Stimulated activated CD4-positive, alpha-beta T cell treated with anti-CD3 and anti-CD28 coated beads, Interleukin-2, amount 100 ng/mL, for 24 hours (primary cell): Measurements from ENCODE around the gene PNLIPRP2.

Experiments used
- DNase-seq, 2 donors: peaks; one replicate each; pipeline ENCODE4 v3.0.0-alpha.2; 2020

PNLIPRP2 gene

GRCh38 chr10:116657863-116658551, 37.3 kb downstream of the PNLIPRP2 start:
- DNase-seq = no peak

GRCh38 chr10:116659049-116659670, 38.4 kb downstream of the PNLIPRP2 start:
- no peak for DNase-seq

- no peak for DNase-seq
These were observed 40.1 kb downstream of the PNLIPRP2 start for GRCh38 chr10:116660860-116661259.

GRCh38 chr10:116663342-116663741, 42.6 kb downstream of the PNLIPRP2 start:
- DNase-seq = no peak

GRCh38 chr10:116664631-116665030, 43.9 kb downstream of the PNLIPRP2 start:
- DNase-seq = no peak

GRCh38 chr10:116665541-116666125, 44.9 kb downstream of the PNLIPRP2 start:
- no peak for DNase-seq

GRCh38 chr10:116667484-116667883, 46.7 kb downstream of the PNLIPRP2 start:
- DNase-seq = no peak

GRCh38 chr10:116668018-116668417, 47.3 kb downstream of the PNLIPRP2 start:
- DNase-seq = no peak

GRCh38 chr10:116668446-116668845, 47.7 kb downstream of the PNLIPRP2 start:
- DNase-seq = no peak

- no peak for DNase-seq
These were observed 48.3 kb downstream of the PNLIPRP2 start for GRCh38 chr10:116669080-116669479.

GRCh38 chr10:116669832-116670644, 49.3 kb downstream of the PNLIPRP2 start:
- peak in 1 of 2 donors; percentile 3 for DNase-seq

- no peak for DNase-seq
These were observed 50.0 kb downstream of the PNLIPRP2 start for GRCh38 chr10:116670706-116671105.

GRCh38 chr10:116671274-116671926, 50.6 kb downstream of the PNLIPRP2 start:
- no peak for DNase-seq

- DNase-seq = no peak
These were observed 52.1 kb downstream of the PNLIPRP2 start for GRCh38 chr10:116672891-116673290.

GRCh38 chr10:116673866-116674265, 53.1 kb downstream of the PNLIPRP2 start:
- no peak for DNase-seq

GRCh38 chr10:116674901-116675423, 54.2 kb downstream of the PNLIPRP2 start:
- no peak for DNase-seq

GRCh38 chr10:116676118-116676517, 55.4 kb downstream of the PNLIPRP2 start:
- DNase-seq = no peak

GRCh38 chr10:116676633-116677032, 55.9 kb downstream of the PNLIPRP2 start:
- DNase-seq = no peak

GRCh38 chr10:116679351-116679750, 58.6 kb downstream of the PNLIPRP2 start:
- DNase-seq = no peak

GRCh38 chr10:116683166-116683565, 62.4 kb downstream of the PNLIPRP2 start:
- no peak for DNase-seq

GRCh38 chr10:116683821-116684220, 63.1 kb downstream of the PNLIPRP2 start:
- DNase-seq = no peak

GRCh38 chr10:116684781-116685180, 64.0 kb downstream of the PNLIPRP2 start:
- DNase-seq = no peak

GRCh38 chr10:116685807-116686206, 65.1 kb downstream of the PNLIPRP2 start:
- no peak for DNase-seq
